Hepatocyte (in vitro differentiated cells): ENCODE data around the gene NAIF1. TPM values are rescaled to one million over a fixed set of nuclear protein-coding genes. Genes with fewer than 3 reads are reported as not detected.
A peak's percentile ranks its signal among the peaks of the same experiment; 100 is the strongest.

Experiments
- DNase-seq: peaks from one replicate; pipeline ENCODE4 v3.0.0-alpha.2; 2016; ENCODE audit warnings: low spot score
- H2AFZ ChIP-seq: fragments of 200-600 bp; sonication (generic); 2 replicates; pipeline ENCODE4 v1.6.0; 2016; ENCODE audit warnings: antibody characterized with exemption, mild to moderate bottlenecking
- H3K27ac ChIP-seq: fragments of 200-600 bp; sonication (generic); 2 replicates; pipeline ENCODE4 v1.5.1; 2016; ENCODE audit warnings: mild to moderate bottlenecking
- H3K27me3 ChIP-seq: fragments of 200-600 bp; sonication (generic); 2 replicates; pipeline ENCODE4 v1.6.1; 2016
- H3K36me3 ChIP-seq: fragments of 200-600 bp; sonication (generic); replicated peaks from 2 replicates; pipeline ENCODE4 v1.5.1; 2016; ENCODE audit warnings: low read depth; ENCODE audit not compliant: insufficient read depth
- H3K4me1 ChIP-seq: fragments of 200-600 bp; sonication (generic); 2 replicates; pipeline ENCODE4 v1.5.1; 2016; ENCODE audit warnings: mild to moderate bottlenecking, moderate library complexity; ENCODE audit not compliant: insufficient read depth
- H3K4me2 ChIP-seq: fragments of 200-600 bp; sonication (generic); 2 replicates; pipeline ENCODE4 v1.6.0; 2016
- H3K4me3 ChIP-seq: fragments of 200-600 bp; sonication (generic); 2 replicates; pipeline ENCODE4 v1.5.1; 2016; ENCODE audit warnings: mild to moderate bottlenecking
- H3K79me2 ChIP-seq: fragments of 200-600 bp; sonication (generic); 2 replicates; pipeline ENCODE4 v1.6.0; 2017; ENCODE audit warnings: mild to moderate bottlenecking
- H3K9me2 ChIP-seq: fragments of 200-600 bp; sonication (generic); replicated peaks from 2 replicates; pipeline ENCODE4 v1.6.0; 2017; ENCODE audit warnings: mild to moderate bottlenecking; ENCODE audit not compliant: insufficient read depth
- H3K9me3 ChIP-seq: fragments of 200-600 bp; sonication (generic); 2 replicates; pipeline ENCODE4 v1.5.1; 2016; ENCODE audit warnings: low read depth, mild to moderate bottlenecking
- H4K20me1 ChIP-seq: fragments of 200-600 bp; sonication (generic); 2 replicates; pipeline ENCODE4 v1.6.0; 2016; ENCODE audit warnings: mild to moderate bottlenecking; ENCODE audit not compliant: insufficient read depth, poor library complexity, severe bottlenecking
- CTCF ChIP-seq: fragments of 200-600 bp; sonication (generic); IDR thresholded peaks from 2 replicates; pipeline ENCODE4 v1.5.1; 2016; ENCODE audit warnings: antibody characterized with exemption, mild to moderate bottlenecking; ENCODE audit not compliant: poor library complexity
- EZH2 ChIP-seq: fragments of 200-600 bp; sonication (generic); IDR thresholded peaks from 2 replicates; pipeline ENCODE4 v1.6.1; 2016; ENCODE audit warnings: antibody characterized with exemption, mild to moderate bottlenecking, borderline replicate concordance
- EZH2phosphoT487 ChIP-seq: fragments of 200-600 bp; sonication (generic); IDR thresholded peaks from one replicate; pipeline ENCODE4 v1.6.1; 2018; ENCODE audit warnings: antibody characterized with exemption, mild to moderate bottlenecking, low read depth, moderate library complexity; ENCODE audit not compliant: unreplicated experiment, severe bottlenecking
- WGBS: methylation state at CpG from one replicate; pipeline ENCODE4 v1.1.6; 2016; ENCODE audit warnings: low lambda C conversion rate; ENCODE audit errors: missing lambda C conversion rate; 5-methylcytosine and 5-hydroxymethylcytosine counted together
- polyA plus RNA-seq: library from polyadenylated mRNA; unstranded; fragments of >200 nt; fragmentation: Nextera tagmentation; extraction: Ambion mirVana; gene quantifications from 2 replicates; pipeline ENCODE4 v1.2.1, GENCODE V29; 2016
- total RNA-seq: library from RNA; depleted of rRNA; stranded (reverse); fragments of >200 nt; gene quantifications from 2 replicates; pipeline ENCODE4 v1.2.3, GENCODE V29; 2014

NAIF1 gene
- total and polyA plus RNA-seq, 2 experiments from 2014 or later: 8.0 to 10.3 TPM

- Histone ChIP-seq H3K9me3 (no peaks in the 10 kb centered on the region), H3K4me1 (peaks cover 52% of the 10 kb centered on the region), H3K27me3 (no peaks in the 10 kb centered on the region), H3K4me3 (no peak overlapping the region), H2AFZ (no peak overlapping the region), H4K20me1 (no peaks in the 10 kb centered on the region), H3K4me2 (peak overlapping the region; percentile 71), H3K79me2 (peaks cover 74% of the 10 kb centered on the region), H3K27ac (peak overlapping the region; percentile 94), H3K36me3 (no peaks in the 10 kb centered on the region), H3K9me2 (no peaks in the 10 kb centered on the region)
- TF ChIP-seq EZH2 (no peak), EZH2phosphoT487 (no peak), CTCF (no peak)
- peak; percentile 14 for DNase-seq
- WGBS: 61% methylated on average over 13 of the region's 13 CpGs
Observed at GRCh38 chr9:128097543-128098296, 30.6 kb upstream of the NAIF1 start.

- Histone ChIP-seq H2AFZ (no peak overlapping the region), H3K9me2 (no peaks in the 10 kb centered on the region), H4K20me1 (no peaks in the 10 kb centered on the region), H3K4me3 (no peak overlapping the region), H3K36me3 (no peaks in the 10 kb centered on the region), H3K27me3 (no peaks in the 10 kb centered on the region), H3K79me2 (peaks cover 75% of the 10 kb centered on the region), H3K27ac (peak overlapping the region; percentile 94), H3K4me2 (no peak overlapping the region), H3K4me1 (peaks cover 53% of the 10 kb centered on the region), H3K9me3 (no peaks in the 10 kb centered on the region)
- WGBS: 80% methylated on average over 19 of the region's 19 CpGs
- no peak for TF ChIP-seq EZH2
- TF ChIP-seq CTCF: no peak
- TF ChIP-seq EZH2phosphoT487: no peak
- peak; percentile 13 for DNase-seq
Observed at GRCh38 chr9:128096616-128097536, 29.8 kb upstream of the NAIF1 start.

GRCh38 chr9:128094950-128095544, 27.9 kb upstream of the NAIF1 start:
- DNase-seq: no peak
- H3K9me3 ChIP-seq: no peaks in the 10 kb centered on the region
- no peaks in the 10 kb centered on the region for H4K20me1 ChIP-seq
- H3K79me2 ChIP-seq: peaks cover 72% of the 10 kb centered on the region
- WGBS: 88% methylated on average over 11 of the region's 11 CpGs
- H3K36me3 ChIP-seq: no peaks in the 10 kb centered on the region
- H3K9me2 ChIP-seq: no peaks in the 10 kb centered on the region
- peaks cover 39% of the 10 kb centered on the region for H3K4me1 ChIP-seq
- no peak overlapping the region for H3K4me3 ChIP-seq
- no peaks in the 10 kb centered on the region for H3K27me3 ChIP-seq
- peak overlapping the region; percentile 26 for H3K4me2 ChIP-seq
- H3K27ac ChIP-seq: peak overlapping the region; percentile 88
- no peak overlapping the region for H2AFZ ChIP-seq
- no peak for TF ChIP-seq EZH2phosphoT487
- no peak for TF ChIP-seq EZH2
- TF ChIP-seq CTCF: no peak
